ENCODE measurements around the gene CYBA.

GRCh38 chr16:88601313-88602036 lies 49.4 kb downstream of the CYBA start:
- TF ChIP-seq CTCF (optimal IDR thresholded peaks at IDR 0.05 in 1 of 3, IDR thresholded peaks at IDR 0.05 in 1 of 3, conservative IDR thresholded peaks at IDR 0.05 in 1 of 3; ENCODE audit: extremely low read depth in 1 of 3, insufficient read depth in 2 of 3, low read length in 3 of 3) (no peak), EZH2 (IDR thresholded peaks at IDR 0.05; ENCODE audit: low read length) (no peak)
